GM13976 (cell line): ENCODE measurements around the gene KRT75.

Experiments
- DNase-seq: peaks from one replicate; pipeline ENCODE4 v3.0.0; 2012; ENCODE audit warnings: low spot score
- in situ Hi-C: fragments of 300-500 bp; cut with MboI; formaldehyde crosslinking; loops from one replicate; pipeline ENCODE4 v1.12.0; 2022; ENCODE audit warnings: low sequenced_read_pairs, mixed read lengths, inconsistent platforms; ENCODE audit not compliant: unreplicated experiment
- TF ChIP-seq, protein P1 (sequence below): IDR thresholded peaks from 2 replicates; pipeline ENCODE4 v1.5.1; 2012; ENCODE audit warnings: borderline replicate concordance, mild to moderate bottlenecking; ENCODE audit not compliant: insufficient read depth; ENCODE audit errors: extremely low read depth, missing control alignments, control extremely low read depth

Gene KRT75

DNA sequence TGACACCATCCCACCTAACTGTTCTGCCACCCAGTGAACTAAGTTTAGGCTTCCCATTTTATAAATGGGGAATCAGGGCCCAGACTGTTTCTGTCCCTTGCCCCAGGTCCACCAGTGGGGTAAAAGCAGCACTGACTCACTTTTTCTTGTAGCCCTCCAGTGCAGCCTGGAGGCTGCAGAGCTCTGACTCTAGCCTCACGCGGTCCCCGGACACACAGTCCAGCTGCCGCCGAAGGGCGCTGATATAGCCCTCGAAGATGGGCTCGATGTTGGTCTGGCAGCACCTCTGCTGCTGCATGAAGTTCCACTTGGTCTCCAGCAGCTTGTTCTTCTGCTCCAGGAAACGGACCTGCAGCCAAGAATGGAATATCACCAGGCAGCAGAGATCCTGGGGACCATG lies 30.6 kb downstream of the KRT75 start:
- no peak for DNase-seq
- TF ChIP-seq, protein P1, sequence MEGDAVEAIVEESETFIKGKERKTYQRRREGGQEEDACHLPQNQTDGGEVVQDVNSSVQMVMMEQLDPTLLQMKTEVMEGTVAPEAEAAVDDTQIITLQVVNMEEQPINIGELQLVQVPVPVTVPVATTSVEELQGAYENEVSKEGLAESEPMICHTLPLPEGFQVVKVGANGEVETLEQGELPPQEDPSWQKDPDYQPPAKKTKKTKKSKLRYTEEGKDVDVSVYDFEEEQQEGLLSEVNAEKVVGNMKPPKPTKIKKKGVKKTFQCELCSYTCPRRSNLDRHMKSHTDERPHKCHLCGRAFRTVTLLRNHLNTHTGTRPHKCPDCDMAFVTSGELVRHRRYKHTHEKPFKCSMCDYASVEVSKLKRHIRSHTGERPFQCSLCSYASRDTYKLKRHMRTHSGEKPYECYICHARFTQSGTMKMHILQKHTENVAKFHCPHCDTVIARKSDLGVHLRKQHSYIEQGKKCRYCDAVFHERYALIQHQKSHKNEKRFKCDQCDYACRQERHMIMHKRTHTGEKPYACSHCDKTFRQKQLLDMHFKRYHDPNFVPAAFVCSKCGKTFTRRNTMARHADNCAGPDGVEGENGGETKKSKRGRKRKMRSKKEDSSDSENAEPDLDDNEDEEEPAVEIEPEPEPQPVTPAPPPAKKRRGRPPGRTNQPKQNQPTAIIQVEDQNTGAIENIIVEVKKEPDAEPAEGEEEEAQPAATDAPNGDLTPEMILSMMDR = no peak
- in situ Hi-C loops = no loop called here

DNA sequence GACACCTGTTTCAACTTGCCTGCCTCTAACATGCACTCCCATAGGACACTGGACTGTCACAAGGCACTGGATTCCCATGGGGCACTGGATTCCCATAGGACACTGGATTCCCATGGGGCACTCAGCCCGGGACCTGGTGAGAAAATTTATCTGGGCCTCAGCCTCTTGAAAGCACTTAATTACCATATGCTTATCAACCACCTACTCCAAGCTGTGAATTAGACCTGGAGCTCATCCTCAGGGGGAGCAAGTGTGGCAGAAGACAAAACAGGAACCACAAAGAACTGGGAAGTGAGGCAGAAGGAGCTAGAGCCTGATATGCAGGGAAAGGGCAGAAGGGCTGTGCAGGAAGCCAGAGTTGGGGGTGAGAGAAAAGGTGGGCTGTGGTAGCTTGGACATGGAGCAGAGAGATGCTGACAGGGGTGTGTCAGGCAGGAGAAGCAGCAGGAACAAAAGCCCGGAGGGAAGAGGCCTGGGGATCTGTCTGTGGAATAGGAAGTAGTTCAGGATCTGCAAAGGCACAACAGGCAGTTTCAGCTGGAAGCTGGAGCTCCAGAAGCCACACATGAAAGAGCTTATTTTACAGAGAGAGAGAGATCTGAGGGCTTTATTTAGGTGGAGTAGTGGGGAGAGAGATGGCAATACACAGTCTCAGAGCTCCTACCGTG lies 31.2 kb downstream of the KRT75 start:
- DNase-seq = no peak
- TF ChIP-seq, protein P1 = no peak
- in situ Hi-C loops = no loop called here

DNA sequence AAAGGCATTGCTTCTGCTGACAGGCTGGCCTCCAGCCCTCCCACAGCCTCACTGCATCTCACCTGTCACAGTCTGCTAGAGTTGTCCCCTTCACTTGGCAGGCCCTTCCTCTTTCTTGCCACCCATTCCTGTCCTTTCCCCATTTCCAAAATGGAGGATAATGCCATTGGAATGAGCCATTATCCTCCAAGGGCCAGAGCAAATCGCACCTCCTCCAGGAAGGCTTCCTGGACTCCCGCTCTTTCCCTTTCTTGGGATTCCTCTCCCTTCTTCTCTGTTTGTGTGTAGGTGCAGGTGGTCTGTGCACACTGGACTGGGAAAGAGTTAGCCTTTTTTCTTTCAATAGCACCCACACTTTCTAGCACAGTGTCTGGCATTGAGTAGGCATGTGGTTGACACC lies 31.8 kb downstream of the KRT75 start:
- TF ChIP-seq, protein P1 = no peak
- no peak for DNase-seq
- in situ Hi-C loops = no loop called here

DNA sequence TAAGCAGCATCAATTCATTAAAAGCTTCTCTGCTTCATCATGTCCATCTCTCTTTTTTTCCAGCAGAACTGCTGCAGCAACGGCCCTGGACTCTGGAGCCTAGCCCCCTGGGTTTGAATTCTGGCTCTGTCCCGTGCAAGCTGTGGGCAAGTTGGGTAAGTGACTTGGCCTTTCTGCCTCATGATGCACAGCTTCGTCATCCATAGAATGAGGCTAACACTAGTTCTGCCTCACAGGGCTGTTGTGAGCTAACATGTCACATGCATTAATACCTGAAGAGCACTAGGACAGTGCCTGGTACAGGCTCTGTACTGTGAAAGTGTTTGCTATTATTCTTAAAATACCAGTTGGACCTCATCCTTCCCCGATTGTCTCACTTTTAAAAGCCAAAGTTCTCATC lies 32.2 kb downstream of the KRT75 start:
- in situ Hi-C loops = no loop called here
- TF ChIP-seq, protein P1 = no peak
- no peak for DNase-seq

DNA sequence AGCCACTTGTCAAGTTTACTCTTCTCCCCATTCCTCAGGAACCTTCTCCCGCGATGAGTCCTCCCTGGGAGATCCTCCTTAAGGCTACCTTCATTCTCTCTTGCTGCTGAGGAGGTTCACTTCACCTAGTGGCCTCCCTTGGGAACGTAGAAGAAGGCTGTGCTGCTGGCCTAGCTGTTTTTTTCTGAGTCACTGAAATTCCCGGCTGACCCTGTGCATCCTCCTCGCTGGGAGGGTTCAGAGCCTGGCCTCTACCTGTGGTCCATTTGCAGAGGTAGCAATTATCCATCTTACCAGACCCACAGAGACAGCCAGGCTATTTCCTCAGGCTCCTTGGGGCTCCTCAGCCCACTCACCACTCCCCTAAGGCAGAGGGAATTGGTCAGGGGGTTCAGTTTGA lies 32.6 kb downstream of the KRT75 start:
- no peak for DNase-seq
- TF ChIP-seq, protein P1 = no peak
- in situ Hi-C loops = no loop called here

DNA sequence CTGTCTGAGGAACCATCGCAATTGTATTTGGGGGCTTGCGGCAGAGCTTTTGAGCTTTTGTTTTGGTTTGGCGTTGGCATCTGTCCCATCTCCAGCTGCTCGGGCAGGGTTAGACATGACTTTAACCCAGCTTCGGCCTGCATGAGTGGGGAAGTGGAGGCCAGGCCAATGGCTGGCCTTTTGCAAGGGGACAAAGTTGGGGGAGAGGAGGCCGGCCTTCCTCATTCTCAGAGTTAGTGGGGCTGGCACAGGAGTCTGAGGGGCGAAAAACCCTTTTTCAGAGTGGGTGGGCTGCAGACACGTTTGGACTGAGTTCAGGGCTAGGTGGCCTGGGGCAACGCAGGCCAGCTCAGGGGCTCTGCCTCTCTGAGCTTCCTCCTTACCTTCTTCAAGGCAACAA lies 33.3 kb downstream of the KRT75 start:
- in situ Hi-C loops = no loop called here
- TF ChIP-seq, protein P1 = no peak
- DNase-seq = no peak
